HG02610 (cell line): ENCODE data around the gene KDM7A.
"Not testable (repeated sequence)": the region's sequence is repeated elsewhere in the genome, so short reads cannot be mapped to it uniquely, and the experiment has no call there.

ENCODE experiments used
- ATAC-seq: cut with Tn5 transposase; IDR thresholded peaks from one replicate; pipeline ENCODE4 v1.9.1; 2021; ENCODE audit warnings: mild to moderate bottlenecking, moderate library complexity; ENCODE audit not compliant: unreplicated experiment

KDM7A gene

DNA sequence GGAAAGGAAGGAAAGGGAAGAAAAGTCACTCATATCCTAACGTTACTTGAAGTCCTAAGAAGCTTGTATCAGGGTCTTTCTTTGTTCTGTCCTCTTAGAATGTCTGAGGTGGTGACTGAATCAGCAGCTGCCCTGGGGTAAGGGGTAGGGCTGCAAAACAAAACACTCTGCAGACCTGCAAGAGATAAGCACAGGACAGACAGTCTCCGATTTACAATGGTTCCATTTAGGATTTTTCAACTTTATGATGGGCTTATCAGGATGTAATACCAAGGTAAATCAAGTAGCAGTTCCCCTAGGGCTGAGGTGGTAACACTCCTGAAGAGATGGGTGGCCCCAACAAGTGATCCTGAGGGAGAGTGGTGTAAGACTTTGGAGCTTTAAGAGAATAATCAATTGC lies 16.5 kb downstream of the KDM7A start:
- no peak for ATAC-seq

DNA sequence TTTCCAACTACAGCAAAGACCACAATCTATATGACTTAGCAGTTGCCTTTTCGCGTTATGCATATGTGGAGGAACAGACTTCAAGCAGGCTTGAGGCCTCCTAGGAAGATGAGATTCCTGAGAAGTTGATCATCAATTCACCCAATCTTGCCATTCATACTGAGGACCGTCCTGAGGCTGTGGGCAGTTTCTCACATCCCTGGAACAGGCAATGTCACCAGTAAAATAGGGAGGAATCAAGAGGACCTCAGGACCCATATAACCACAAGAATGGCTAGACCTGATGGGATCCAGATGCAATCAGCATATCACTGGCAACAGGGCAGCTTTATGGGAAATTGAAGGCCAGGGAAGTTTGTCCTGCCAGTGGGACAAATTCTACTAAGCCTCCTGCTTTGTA lies 17.3 kb downstream of the KDM7A start:
- no peak for ATAC-seq

DNA sequence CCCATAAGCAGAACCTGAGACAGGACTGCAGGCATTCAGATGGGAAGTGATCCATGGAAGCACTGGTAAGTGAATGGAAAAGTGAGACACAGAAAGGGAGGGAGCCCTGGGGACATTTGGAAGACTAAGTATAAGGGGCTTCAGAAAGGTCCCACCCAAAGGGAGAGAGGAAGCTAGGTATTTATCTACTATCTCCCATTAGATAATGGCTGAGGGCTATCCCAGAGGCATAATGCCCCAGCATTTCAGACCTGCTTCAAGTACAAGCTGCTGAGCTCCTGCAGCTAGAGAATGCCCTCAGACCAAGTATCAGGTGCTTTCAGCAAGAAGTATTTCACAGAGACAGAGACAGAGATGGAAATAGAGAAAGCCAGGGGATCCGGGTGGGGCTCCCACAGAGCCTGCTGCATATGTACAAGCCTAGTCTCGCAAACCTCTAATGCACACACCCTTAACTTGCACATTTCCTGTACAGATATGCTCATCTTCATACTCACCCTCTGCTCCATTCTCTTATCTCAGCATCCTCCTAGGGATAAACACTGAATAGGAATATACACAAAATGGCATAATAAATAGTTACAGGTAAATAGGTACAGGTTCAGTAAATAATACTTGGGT lies 20.2 kb downstream of the KDM7A start:
- no peak for ATAC-seq

DNA sequence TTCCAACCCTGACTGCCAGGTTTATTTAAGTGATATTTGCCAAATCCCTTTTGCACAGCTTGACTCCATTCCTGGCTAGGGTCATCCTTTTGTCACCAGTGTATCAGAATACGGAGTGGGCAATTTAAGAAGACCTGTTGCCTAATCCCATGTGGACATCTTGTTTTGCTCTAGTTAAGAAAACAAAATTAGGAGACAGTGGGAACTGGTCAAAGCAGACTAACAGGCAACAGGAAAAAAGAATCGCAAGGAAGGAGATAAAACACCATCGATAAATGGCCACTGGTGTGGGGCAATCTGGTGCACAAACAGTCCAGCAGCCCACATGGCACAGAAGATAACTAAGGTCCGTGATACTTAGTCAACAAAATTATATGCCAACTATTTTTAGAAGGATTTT lies 21.4 kb downstream of the KDM7A start:
- ATAC-seq: no peak

DNA sequence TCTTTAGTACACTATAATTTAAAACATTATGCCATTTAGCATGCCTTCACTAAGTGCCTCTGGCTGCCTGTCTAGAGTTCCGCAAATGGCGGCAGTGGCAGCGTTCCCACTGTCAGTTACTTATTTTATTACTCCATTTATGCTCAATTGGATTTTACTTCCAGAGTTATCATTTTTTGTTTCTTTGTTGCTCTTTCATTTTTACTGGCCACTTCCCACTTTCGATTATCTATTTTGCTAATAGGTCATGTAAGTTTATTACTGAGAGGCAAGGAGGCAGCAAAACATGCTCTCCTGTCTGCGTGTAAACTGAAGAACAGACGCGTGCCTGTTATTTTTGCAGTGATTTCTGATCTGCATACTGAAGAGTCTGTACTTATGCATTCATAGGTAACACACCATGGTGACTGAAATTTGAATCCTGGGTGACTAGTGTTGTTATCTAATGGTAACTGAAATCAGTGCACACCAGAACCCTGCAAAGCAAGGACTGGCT lies 23.1 kb downstream of the KDM7A start:
- ATAC-seq: no peak

DNA sequence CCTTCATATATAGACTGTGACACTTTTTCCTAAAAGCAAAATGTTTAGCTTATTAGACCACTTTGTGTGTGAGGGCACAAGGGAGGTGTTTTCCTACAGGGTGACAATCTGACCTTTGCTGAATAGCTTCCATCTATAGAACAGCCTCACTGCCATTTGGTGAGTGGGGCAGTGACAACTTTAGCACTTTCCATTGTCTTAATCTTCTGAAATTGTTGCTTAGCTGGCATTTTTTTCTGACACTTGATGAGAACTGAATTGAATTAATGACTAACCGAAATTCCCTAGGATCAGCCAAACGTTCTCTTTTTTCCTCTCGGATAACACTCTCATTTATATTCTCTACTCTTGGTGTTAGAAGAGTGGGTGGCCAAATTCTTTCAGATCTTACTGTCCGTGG lies 30.2 kb downstream of the KDM7A start:
- ATAC-seq: no peak

DNA sequence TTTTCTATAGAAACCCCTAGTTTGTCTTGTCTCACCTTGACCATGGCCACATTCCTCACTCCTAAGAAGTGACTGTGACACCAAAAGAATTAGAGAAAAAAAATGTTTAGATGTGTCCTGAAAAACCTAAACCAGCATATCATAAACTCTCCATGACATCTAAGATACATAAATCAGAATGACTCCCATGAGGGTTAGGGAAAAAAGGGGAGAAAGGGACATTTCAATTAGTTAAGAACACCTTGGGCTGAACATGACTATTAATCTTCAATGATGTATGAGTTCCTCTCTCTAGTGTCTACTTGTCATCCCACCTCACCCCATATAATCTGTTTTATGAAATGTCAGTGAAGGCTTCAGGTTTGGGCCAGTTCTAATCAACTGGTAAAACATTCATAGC lies 31.1 kb downstream of the KDM7A start:
- ATAC-seq: no peak

DNA sequence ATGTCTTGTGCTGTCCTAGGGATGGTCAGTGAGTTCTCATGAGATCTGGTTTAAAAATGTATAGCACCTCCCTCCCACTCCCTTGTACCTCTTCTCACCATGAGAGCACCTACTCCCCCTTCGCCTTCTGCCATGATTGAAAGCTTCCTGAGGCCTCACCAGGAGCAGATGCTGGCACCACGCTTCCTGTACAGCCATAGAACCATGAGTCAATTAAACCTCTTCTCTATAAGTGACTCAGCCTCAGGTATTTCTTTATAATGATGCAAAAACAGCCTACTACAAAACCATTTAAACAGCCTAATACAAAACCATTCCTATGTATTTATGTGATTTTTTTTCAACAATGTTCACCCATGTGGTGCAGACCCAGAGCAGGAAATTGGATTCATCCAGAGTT lies 32.0 kb downstream of the KDM7A start:
- no peak for ATAC-seq

DNA sequence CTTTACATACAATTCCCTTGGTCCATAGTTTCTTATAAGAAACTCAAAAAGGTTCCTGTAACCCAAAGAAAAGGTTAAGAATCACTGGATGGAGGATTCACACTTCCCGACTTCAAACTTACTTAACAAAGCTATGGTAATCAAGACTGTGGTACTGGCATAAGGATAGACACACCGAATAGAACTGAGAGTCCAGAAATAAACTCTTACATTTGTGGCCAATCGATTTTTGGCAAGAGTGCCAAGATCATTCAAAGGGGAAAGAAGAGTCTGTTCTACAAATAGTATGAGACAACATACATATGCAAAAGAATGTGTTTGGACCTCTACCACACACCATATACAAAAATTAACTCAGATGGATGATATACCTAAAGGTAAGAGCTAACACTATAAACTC lies 32.8 kb downstream of the KDM7A start:
- no peak for ATAC-seq

DNA sequence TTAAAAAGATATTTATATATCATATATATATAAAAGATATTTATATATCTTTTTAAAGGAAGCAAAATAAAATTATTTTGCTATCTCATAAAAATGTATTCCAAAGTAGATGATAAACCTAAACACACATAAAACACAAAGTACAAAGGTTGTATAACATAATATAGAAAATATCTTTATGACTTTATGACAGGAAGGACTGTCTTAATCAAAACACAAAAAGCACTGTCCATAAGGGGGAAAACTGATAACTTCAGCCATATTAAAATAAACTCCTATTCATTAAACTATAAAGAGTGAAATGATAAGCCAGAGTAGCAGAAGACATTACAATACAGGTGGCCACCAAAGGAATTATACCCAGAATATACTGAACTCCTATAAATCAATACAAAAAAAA lies 34.8 kb downstream of the KDM7A start:
- no peak for ATAC-seq

DNA sequence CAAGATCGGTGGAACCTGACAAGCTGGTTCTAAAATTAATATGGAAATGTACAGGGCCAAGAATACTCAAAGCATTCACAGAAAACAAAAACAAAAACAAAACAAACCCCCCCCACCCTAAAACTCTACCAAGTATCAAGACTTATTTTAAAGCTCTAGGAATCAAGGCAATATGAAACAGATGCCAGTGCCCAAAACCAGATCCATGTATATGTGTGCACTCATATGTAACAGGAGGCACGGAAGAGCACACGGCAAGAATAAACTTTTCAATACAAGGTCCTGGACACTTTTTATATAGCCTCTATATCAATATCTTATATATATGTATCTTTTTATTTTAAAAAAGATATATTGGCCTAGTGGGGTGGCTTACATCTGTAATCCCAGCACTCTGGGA lies 35.5 kb downstream of the KDM7A start:
- ATAC-seq: no peak

DNA sequence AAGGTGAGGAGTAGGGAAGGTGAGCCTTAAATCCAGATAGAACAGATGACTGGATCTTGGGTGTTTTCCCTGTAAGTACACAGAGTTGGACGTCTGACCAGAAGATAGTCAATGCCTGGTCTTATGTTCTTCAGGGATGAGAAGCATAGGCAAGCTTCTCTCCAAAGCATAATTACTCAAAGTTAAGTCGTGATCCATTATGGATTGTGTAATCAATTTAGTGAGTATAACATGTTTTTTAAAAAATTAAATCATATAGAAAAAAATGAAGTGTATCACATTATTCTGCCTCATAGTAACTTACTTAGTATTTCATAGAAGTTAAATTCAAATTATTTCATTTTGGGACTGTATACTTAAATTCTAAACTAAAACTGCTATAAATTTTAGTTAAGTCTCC lies 39.7 kb downstream of the KDM7A start:
- ATAC-seq: no peak

DNA sequence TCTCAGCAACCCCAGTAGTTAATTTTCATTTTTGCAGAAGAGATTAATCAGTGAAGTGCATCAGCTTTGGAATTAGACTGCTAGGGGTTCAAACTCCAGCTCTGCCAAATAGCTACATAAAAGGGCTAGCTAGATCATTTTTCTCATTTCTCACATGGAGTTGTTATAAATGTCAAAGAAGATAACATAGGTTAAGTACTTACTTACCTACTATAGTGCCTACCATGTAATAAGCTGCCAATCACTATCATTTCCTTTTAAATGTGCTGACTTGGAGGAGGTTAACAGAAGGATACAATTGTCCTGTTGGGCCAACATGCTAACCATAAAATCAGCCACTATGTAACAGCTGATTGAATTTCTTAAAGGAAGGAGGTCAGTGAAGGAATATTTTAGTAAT lies 40.7 kb downstream of the KDM7A start:
- ATAC-seq: no peak

DNA sequence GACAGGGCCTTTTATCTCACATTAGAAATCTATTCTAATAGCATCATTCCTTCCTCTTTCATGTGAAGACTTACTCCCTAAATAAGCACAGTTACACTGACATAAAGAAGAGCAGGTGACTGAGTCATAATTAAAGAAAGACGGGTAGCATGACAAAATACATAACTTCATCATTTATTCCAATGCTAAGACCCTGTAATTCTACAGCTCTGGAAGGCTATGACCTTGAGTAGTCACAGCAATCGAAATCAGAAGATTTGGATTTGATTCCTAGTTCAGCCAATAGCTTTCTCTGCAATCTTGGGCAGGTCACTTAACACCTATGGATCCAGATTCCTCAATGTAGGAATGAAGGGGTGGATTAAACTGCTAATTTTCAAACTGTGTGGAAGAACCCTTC lies 42.7 kb downstream of the KDM7A start:
- no peak for ATAC-seq

DNA sequence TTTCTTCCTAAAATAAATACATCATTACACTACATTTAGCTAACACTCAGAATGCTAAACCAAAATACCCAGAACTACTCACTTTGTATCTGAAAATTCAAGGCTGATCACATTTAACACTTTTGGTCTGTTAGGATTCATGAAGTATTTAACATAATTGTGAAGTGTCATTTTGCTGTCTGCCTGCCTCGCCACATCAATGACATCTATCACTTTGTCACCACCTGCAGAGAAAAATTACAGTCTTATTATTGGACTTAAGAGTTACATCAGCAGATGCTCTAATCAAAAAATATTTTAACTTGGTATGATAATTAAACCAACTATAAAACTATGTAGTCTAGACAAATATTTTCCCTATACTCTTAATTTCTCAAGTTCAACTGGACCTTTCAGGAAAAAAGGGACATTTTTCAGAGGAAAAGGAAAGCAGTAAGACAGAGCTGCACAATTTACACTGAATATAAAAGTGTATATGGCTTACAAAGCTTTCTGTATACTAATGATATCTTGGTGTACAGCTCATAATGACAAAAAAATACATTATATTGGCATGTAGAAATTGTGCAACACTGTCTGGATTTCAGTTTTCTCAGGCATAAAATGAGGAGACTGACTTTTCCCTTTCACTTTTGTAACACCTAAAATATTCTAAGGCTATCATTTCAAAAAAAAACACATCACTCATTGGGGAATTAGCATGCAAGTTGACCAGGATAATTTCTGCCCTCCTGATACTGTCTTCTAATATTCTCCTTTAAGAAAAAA lies 49.2 kb downstream of the KDM7A start:
- ATAC-seq: no peak

DNA sequence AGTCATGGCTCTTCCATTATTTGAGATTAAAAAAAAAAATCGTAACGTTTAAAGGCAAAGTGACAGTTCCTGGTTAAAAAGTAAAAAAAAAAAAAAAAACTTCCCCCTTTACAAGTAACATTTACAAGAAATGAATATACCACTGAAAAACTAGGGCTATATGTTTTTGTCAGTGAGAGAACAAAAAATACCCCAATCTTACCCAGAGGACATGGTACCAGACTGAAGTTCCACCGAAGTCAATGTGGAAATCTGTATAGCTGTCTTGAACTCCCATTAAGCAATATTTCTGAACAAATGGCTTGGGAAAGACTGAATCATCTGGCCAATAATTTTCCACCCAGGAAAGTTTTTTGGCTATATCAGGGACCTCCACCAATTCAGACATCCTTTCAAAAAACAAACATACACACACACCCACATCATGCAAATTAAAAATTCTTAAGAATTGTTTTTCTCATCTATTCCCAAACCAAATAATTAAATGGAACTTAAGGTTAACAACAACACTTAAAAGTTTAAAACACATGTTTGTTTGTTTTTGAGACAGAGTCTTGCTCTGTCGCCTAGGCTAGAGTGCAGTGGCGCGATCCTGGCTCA lies 50.2 kb downstream of the KDM7A start:
- ATAC-seq: no peak

DNA sequence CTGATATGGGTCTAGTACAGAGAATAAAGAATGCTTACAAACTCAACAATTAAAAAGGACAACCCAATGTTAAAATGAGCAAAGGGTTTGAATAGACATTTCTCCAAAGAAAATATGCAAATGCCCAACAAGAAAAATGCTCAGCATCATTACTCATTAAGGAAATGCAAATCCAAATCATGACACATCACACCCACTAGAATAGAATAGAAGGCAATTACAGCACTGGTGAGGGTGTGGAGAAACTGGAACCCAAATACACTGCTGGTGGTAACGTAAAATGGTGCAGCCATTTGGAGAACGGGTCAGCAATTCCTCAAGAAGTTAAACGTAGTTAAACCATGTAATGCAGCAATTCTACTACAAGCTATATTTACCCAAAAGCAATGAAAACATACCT lies 53.8 kb downstream of the KDM7A start:
- ATAC-seq: no peak

DNA sequence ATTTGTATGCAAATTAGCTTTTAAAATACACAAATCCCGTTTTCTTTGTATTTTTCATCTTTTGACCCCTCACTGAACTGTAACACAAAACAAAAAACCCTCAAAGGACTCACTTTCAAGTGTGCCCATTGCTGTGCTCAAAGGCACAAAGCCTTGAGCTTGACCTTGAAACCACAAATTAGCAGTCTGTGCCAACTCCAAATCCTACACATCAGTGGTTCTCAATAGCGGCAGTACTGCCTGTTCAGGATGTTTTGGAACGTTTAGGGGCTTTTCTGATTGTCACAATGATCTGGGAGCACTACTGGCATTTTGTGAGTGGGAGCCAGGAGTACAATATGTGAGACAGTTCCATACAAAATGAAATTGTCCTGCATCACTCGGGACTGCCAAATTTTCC lies 55.5 kb downstream of the KDM7A start:
- ATAC-seq: no peak

DNA sequence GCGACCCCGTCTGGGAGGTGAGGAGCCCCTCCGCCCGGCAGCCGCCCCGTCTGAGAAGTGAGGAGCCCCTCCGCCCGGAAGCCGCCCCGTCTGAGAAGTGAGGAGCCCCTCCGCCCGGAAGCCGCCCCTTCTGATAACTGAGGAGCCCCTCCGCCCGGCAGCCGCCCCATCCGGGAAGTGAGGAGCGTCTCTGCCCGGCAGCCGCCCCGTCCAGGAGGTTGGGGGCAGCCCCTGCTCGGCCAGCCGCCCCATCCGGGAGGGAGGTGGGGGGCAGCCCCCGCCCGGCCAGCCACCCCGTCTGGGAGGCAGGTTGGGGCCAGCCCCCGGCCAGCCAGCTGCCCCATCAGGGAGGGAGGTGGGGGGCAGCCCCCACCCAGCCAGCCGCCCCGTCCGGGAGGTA lies 62.0 kb downstream of the KDM7A start:
- ATAC-seq: not testable (repeated sequence)

DNA sequence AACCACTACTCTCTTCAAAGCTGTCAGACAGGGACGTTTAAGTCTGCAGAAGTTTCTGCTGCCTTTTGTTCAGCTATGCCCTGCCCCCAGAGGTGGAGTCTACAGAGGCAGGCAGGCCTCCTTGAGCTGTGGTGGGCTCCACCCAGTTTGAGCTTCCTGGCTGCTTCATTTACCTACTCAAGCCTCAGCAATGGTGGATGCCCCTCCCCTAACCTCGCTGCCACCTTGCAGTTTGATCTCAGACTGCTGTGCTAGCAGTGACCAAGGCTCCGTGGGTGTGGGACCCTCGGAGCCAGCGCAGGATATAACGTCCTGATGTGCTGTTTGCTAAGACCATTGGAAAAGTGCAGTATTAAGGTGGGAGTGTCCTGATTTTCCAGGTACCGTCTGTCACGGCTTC lies 68.0 kb downstream of the KDM7A start:
- not testable (repeated sequence) for ATAC-seq

DNA sequence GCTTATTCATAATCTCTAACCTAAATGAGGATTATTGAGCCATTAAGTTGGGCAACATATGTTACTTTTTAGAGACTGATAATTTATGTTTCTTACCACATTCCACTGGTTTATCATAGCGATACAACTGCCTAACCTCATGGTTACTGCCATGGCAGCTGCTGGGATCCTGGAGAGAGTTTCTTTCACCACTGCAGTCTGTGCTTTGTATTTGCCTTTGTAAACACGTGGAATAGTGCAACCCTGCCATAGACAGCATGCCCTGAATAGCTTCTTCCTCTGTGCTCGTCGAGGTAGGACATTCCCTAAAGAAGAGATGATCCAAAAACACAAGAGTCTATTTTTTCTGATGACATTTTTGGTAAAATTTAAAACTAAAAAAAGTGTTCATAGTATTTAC lies 80.3 kb downstream of the KDM7A start:
- ATAC-seq: no peak

DNA sequence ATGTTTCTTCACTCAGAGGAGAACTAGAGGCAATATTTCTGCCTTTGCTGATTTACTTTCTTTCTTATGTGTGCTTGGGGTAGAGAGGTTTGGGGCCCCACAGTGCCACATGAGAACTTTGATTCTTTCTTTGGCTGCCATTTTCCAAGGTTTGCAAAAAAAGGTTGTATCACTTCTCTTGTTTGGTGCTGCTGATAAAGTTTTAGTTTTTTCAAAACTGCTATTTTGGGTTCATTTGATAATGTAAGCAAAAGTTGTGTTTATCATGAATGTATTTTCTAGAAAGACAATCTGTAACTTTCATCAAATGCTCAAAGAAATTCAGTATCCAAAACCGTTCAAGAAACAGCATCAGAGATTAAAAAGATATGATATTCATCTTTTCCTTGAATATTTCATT lies 83.4 kb downstream of the KDM7A start:
- no peak for ATAC-seq
